Measurements from ENCODE around the gene VEZT.
"Not testable (repeated sequence)": the region's sequence is repeated elsewhere in the genome, so short reads cannot be mapped to it uniquely, and the experiment has no call there.

Gene VEZT, protein sequence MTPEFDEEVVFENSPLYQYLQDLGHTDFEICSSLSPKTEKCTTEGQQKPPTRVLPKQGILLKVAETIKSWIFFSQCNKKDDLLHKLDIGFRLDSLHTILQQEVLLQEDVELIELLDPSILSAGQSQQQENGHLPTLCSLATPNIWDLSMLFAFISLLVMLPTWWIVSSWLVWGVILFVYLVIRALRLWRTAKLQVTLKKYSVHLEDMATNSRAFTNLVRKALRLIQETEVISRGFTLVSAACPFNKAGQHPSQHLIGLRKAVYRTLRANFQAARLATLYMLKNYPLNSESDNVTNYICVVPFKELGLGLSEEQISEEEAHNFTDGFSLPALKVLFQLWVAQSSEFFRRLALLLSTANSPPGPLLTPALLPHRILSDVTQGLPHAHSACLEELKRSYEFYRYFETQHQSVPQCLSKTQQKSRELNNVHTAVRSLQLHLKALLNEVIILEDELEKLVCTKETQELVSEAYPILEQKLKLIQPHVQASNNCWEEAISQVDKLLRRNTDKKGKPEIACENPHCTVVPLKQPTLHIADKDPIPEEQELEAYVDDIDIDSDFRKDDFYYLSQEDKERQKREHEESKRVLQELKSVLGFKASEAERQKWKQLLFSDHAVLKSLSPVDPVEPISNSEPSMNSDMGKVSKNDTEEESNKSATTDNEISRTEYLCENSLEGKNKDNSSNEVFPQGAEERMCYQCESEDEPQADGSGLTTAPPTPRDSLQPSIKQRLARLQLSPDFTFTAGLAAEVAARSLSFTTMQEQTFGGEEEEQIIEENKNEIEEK

DNA sequence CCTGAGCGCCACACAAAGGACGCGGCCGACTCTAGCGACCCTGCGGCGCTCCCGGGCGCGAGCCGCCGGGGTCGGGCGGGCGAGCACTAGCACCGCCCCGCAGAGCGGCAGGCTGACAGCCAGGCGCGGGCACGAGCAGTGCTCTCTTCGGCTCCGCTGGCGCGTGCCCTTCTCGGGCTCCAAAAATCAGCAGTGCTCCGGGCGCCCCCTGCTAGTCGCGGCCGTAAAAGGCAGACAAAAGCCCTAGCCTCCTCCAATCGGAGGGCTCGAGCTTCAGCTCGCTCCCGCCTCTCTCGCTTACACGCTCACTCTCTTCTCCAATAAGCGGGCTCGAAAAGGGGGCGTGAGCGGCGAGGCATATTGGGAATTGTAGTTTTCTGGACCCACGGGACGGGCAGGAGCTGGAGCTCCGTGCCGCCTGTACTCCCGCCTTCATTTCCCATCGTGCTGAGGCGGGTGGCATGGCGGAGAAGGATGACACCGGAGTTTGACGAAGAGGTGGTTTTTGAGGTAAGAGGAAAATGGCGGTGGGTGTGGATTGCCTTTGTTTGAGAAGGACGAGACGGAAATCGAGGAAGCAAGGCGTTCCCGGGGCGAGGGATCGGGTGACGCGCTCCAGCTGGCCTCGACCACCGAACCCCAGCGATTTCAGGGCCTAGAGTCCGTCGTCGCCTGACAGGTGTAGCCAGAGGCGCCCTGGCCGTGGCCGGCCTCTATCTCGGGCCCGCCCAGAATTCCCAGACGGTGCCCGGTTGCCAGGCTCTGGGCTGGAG lies at the start of gene VEZT, which contains the start of gene FGD6:
Gene VEZT, plus strand, starts transcription at position 431 of the 773 bp plus-strand sequence. Its CDS starts 44 bp downstream, at position 475.
Gene FGD6, minus strand, starts transcription at position 91 of the 773 bp plus-strand sequence. CDS start 227 bp downstream, outside the sequence.
- DNase-seq (ENCODE audit: low read depth) = peak; percentile 99

DNA sequence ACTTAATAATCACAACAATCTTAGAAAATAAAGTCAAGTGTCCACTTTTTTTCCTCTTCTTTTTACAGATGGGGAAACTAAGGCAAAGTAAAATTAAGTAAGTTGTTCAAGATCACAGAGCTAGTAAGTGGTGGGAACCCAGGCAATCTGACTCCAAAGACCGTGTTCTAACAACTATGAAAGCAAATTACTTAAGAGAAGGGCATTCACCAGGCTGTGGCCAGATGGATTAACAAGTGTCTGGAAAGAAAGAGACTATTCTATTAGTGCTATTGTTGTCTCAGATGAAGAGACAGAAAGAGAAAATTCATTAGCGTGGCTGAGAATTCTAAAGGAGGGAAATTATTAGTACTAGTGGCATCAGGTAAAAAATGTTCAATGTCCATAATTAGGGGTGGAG lies 48.9 kb upstream of the VEZT start:
- no peak for DNase-seq (ENCODE audit: low read depth)

DNA sequence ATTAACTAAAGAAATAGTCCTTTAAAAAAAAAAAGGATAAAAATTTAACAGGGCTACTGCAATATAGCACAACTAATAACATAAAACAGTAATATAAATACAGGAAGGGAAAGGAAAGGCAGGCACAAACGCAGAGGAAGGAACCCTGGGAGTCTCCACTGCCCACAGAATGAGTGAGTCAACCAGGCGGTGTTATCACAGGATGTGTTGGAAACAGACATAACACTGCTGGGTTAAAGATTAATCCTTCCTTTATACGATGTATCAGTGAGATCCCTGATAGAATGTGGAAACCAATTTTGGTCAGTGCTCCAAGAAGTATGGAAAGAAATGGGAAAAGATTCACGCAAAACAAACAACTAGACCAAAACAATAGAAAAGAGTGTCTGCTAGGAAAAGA lies 48.2 kb upstream of the VEZT start:
- peak; percentile 88 for DNase-seq (ENCODE audit: low read depth)

DNA sequence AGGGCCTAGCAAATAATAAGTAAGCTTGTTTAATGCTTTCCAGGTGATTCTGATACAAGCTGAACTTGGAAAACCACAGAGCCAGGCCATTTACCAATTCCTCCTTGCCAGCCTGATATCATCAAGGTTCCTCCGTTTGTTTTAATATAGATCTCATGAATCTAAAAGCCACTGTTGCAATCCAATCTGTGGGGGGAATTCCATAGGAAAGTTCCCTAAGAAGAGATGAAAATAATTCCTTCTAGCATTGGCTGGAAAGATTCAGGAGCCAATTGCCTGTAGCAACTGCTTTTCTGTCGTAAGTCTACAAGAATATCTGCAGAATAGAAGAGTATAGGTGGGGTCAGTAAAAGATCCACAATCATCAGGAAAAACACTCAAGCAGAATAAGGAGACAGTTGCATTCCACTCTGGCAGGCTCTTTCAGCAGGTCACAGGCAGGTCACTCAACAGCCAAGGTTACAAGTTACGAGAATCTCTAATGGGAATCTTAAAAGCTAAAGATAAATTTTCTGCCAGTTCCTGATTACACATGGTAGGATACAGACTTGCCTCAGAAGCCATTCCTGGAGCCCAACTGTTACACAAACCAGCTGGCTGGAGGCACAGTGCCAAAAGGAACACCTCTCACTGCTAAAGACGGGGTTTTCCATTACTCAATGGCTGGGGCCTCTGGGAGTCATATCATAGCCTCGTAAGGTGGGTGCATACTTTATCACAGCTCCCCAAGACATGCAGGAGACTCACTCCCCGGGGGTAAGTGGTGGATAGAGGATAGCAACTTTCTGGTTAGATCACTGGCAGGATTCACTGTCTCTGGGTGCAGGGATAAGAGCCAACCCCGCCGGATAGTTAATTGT lies 44.0 kb upstream of the VEZT start:
- DNase-seq (ENCODE audit: low read depth) = peak; percentile 51

DNA sequence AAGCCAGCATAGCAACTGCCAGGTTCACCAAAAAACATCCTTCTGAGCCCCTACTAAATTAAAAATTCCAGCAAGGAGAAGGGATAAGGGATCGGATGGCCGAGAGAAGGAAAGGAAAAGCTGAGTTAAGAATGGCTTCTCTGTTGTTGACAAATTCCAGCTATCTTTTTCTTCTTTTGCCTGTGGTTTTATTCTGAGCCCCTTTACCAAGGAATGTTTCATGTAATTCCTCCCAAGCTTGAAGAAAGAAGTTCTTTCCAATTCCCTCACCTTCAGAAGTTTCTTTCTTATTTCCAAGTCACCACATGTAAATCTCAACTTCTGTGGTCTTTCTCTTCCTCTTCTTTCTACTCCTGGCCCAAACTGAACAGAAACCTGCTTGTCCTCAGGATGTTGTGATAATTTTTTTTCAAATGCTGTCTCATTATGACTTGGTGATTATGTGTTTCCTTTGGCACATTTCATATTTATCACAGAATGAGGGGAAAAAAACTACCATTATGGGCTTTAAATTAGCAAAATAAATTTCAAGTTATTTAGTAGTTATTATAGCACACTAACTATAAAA lies 40.3 kb upstream of the VEZT start:
- DNase-seq (ENCODE audit: low read depth) = no peak

DNA sequence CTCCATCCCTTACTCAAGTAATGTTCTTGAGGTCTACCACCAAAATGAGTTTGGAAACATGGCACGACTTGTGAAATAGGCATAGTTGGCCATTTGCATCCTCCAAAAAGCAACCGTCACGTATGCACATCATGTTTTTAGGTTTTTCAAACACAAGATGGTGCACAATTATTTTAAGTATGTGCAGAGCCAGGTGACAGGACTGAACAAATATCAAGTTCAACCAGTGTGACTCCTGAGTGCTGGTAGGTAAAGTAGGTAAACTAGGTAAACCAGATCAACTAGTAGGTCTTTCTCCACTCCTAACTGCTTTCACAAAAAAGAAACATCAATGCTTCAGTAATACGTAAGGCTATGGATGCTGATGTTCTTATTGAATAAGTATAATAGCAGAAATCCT lies 39.5 kb upstream of the VEZT start:
- no peak for DNase-seq (ENCODE audit: low read depth)

DNA sequence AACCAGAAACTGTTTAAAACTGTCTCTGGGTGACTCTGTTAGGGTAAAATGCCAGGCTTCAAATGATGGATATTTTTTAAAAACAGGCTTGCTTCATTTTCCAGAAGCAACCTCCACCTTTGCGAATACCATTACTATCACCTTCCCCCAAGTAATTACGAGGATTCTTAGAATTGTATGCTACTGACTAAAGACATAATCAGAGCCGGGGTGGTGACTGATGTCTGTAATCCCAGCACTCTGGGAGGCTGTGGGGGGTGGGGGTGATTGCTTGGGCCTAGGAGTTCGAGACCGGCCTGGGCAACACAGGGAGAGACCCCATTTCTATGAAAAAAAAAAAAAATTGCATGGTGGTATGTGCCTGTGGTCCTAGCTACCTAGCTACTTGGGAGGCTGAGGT lies 38.6 kb upstream of the VEZT start:
- no peak for DNase-seq (ENCODE audit: low read depth)

DNA sequence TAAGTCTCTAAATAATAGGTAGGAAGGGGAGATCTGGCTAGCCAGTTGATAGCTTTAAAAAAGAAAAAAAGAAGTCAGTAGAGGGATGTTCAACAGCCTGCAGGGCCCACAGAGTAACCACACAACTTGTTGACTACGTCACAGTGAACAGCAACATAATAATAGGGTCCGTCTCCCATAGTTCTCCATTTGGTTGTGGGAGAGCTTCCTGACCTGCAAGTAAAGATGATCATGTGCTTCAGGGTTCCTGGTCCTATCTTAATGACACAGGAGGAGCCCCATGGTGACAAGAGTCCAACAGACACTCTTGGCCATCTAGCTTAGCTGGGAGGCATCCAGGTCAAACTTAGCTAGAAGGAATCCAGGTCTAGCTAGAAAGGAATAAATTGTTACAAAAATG lies 36.5 kb upstream of the VEZT start:
- no peak for DNase-seq (ENCODE audit: low read depth)

DNA sequence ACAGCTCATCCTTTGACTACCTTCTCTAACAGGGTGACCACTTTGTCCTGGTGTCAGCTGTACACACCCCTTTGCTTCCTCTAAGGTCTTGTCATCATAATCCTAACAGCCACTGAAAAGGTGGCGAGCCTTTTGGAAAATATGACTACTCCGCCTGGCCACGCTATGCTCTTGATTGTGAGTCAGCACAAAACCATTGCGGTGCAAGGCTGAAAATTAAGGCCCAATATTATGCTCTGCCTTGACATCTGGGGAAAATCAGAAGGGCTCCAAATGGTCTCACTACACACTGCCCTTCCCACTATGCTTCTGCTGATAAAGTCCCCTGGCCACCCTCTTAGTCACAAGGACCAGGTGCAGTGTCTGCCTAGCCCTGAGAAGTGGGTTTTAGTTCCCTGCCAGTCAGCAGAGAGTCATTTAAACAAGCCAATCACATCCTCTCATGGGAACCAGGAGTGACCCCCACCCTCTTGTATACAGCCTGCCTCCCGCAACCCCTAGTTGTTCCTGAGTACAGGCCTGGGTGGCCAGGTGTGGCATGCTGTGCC lies 34.7 kb upstream of the VEZT start:
- peak; percentile 86 for DNase-seq (ENCODE audit: low read depth)

DNA sequence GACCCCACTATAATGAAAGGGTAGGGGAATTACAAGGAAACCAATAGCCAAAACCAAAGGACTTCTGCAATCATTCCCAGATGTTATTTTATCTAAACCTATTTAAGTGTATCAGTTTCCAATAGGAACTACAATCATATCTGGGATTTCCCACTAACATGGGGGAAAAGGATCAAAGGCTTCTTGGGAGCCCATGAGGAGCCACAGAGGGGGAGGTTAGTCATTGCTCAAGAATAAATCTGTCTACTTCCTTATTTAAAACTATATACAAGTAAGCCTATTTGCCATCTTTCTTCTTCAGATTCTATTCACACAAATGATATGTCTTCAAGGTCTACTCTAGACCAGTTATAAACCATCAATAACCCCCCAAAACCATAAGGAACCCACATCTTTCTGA lies 33.5 kb upstream of the VEZT start:
- DNase-seq (ENCODE audit: low read depth) = no peak

DNA sequence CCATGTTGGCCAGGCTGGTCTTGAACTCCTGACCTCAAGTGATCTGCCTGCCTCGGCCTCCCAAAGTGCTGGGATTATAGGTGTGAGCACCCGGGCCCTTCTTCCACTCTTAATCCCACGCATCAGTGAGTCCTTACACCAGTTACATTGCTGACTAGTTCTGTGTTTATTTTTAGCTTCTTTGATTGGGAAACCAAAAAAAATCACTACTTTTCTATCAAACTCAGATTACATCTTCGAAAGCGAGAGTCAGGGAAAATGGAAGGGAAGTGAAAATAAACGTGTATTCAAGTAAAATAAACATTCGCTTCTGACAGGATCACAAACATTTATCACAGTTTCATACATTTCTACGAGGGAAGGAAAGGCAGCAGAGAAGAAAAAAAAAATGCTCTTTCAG lies 32.5 kb upstream of the VEZT start:
- DNase-seq (ENCODE audit: low read depth) = no peak

DNA sequence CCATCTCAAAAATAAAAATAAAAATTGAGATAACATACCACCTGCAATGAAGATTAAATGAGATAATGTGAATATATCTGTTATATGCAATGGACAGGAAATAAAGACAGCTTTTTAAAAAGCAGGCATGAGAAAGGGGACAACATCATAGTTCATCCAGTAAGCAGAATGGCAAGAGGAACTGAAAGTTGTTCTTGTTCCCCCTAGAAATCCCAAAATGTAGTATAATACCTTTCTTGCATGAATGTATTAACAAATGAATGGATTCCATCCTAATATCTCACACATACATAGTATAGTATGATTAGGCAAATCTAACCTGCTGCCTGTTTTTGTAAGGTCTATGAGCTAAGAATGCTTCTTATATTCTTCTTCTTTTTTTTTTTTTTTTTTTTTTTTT lies 31.8 kb upstream of the VEZT start:
- DNase-seq (ENCODE audit: low read depth) = no peak

DNA sequence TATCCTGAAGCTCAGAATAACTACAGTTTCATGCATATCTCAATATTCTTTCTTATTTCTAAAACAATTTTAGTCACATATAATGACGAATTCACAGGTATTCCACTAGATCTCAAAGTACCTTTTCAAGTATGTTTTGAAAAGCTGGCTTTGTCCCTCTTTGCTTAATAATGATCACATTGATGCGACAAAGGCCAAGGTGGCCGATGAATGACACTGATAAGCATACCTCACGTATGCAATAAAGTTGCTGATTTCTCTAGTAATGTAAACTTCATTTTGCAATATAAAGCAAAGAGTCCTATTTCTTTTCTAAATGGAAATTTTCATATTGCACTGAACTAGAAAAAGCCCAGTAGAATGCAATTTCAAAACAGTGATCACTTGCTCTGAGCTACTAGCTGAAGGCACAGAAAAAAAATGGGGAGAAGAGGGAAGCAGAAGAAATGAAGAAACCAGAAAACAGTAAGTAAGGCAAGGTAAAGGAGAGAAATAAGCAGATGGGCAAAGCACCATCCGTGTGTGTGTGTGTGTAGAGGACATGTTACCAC lies 29.7 kb upstream of the VEZT start:
- DNase-seq (ENCODE audit: low read depth) = no peak

DNA sequence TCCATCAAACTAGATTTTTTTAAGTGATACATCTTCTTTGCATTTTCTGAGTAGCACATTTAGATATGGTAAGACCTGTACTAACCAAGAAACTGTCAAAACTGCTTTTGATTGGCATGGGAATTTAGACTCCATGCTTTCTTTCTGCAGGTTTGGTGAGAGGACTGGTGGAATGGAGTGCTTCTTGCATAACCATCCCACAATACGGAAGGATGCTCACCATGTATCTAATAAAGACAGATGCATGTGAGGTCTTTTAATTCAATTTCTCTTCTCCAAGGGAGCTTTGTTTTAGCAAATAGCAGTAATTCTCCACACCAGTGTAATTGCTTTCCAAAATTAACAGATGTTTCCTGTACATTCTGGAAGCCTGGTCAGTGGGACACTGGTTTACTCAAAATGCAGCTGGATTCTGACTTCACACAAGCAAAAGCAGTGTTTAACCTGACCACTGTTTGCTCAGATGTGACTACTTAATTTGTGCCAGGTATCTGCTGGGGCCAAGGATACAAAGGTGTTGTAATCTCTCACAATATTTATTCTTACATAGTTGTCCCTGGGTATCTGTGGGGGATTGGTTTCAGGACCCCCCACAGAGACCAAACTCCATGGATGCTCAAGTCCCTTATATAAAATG lies 26.4 kb upstream of the VEZT start:
- DNase-seq (ENCODE audit: low read depth) = no peak

DNA sequence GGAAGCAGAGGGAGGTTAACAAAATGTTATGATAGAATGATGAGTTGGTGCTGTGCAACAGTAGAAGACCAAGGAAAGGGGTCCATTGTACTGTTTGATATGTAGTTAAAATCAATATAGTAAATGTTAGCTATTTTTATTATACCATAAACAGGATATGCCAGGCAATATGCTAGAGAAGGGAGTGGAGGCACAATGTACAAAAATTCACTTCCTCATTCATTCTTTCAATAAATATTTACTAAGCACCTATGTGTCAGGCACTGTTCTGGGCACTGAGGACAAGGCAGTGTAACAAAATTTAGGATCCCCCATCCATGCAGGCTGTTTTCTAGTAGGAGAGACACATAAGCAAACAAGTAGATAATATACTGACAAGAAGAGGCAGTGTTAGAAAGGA lies 25.3 kb upstream of the VEZT start:
- no peak for DNase-seq (ENCODE audit: low read depth)

DNA sequence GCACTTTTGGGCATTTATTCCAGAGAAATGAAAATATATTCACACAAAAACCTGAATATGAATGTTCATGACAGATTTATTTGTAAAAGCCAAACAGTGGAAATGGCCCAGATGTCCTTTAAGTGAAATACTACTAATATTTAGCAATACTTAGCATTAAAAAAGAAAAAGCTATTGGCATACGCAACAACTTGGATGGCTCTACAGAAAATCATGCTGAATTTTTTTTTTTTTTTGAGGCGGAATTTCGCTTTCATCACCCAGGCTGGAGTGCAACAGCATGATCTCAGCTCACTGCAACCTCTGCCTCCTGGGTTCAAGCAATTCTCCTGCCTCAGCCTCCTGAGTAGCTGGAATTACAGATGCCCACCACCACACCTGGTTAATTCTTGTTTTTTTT lies 24.5 kb upstream of the VEZT start:
- DNase-seq (ENCODE audit: low read depth) = no peak

DNA sequence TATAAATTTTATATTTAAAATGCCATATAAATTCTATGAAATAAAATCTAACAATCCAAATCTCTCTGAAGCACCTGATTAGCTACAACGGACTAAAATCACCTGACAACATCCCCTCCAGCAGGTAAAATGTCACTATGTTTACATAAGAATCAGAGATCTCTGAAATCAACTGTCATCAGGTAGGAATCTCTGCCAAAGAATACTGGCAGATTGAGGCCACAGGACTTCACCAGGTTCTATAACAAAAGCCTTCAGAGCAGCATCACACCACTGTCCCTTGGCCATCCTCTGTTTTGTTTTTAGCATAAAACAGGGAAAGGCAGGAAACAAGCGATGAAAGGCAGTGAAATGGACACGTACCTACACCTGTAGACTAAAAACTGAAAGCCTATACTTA lies 22.5 kb upstream of the VEZT start:
- DNase-seq (ENCODE audit: low read depth) = no peak

DNA sequence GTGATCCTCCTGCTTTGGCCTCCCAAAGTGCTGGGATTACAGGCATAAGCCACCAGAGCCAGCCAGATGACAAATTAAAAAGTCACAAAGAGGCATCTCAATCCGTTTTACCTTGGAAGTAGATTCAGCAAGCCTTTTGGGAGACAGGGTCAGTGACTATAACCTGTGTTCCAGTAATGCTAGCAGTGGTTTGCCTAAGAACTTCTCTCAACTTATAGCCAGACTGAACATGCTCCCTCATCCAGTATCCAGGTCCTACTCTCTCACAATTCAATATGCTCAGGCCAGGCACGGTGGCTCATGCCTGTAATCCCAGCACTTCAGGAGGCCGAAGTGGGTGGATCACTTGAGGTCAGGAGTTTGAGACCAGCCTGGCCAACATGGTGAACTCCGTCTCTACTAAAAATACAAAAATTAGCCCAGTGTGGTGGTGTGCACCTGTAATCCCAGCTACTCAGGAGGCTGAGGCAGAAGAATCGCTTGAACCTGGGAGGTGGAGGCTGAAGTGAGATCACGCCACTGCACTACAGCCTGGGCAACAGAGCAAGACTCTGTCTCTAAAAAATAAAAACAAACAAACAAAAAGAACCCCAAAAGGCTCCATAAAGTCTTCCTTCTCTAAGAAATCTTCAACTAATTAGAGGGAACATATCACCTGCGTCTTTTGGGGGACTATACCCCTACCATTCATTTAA lies 20.6 kb upstream of the VEZT start:
- not testable (repeated sequence) for DNase-seq (ENCODE audit: low read depth)

DNA sequence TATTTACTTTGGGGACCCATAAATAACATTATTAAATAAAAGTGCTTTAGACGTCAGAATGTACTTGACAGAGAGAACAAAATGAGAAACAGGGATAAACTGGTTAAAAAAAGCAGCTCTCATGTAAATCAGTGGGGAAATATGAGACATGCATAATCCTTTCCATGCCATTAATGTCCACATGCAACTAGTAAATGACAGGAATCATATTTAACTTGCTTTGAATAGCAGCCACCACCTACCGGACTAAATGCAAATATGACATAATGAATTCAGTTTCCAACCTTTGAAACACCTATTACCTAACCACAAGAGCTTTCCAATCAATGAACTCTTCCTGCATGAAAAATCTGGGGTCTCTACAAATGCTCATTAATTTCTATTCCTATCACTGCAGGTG lies 20.0 kb upstream of the VEZT start:
- no peak for DNase-seq (ENCODE audit: low read depth)

DNA sequence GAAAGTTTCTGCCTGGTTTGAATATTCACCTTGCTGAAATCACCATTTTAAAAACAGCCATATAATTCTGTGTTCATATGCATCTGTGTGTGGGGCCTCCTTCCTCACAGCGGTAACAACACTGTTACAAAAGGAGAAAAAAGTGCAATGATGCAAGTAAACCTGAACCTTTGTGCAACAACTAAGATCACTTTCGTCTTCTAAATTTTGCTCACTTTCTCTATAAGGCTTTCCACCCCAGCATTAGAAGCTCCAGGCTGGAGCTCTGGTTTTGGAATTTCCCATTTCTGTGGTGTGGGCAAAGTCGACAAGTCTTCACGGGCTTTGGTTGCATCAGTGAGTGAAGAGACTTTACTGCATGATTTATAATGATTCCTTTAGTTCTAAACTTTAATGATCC lies 18.7 kb upstream of the VEZT start:
- no peak for DNase-seq (ENCODE audit: low read depth)

Measured in ELR (cell line).